ENCODE results near the gene INO80.

GRCh38 chr15:40930430-40931299 is 185.4 kb downstream of the INO80 start:
- peak; percentile 70 to 90 for TF ChIP-seq CTCF (IDR thresholded peaks at IDR 0.05; ENCODE audit: extremely low read depth in 1 of 2, insufficient read depth in 1 of 2, low read depth in 1 of 2, low read length in 2 of 2)
- TF ChIP-seq POLR2AphosphoS5 (IDR thresholded peaks at IDR 0.05; ENCODE audit: insufficient read depth, low read depth, low read length) = peak; percentile 48
- no peak for TF ChIP-seq MAX (IDR thresholded peaks at IDR 0.05; ENCODE audit: insufficient read depth, insufficient read length)
- TF ChIP-seq JUN (IDR thresholded peaks at IDR 0.05; ENCODE audit: borderline replicate concordance, insufficient read depth, insufficient read length, low read depth) = no peak
- TF ChIP-seq POLR2A (IDR thresholded peaks at IDR 0.05; ENCODE audit: low read depth, low read length) = no peak
- no peak for TF ChIP-seq EZH2 (IDR thresholded peaks at IDR 0.05; ENCODE audit: borderline replicate concordance, low read depth, low read length, severe bottlenecking)
- TF ChIP-seq MYC (IDR thresholded peaks at IDR 0.05; ENCODE audit: low read depth, low read length) = peak; percentile 5
- TF ChIP-seq FOS (IDR thresholded peaks at IDR 0.05; ENCODE audit: borderline replicate concordance, insufficient read depth, low read length) = no peak
- no peak for TF ChIP-seq GATA2 (IDR thresholded peaks at IDR 0.05; ENCODE audit: insufficient read depth, insufficient read length, low read depth, low read length)

All from endothelial cell of umbilical vein (primary cell).